CD4-positive, alpha-beta memory T cell (primary cell): Measurements from ENCODE around the gene RGMB. TPM values are rescaled to one million over a fixed set of nuclear protein-coding genes. Genes with fewer than 3 reads are reported as not detected.

Experiments
- CTCF ChIA-PET: fragments of 350-600 bp; sonication (Branson Sonifier 250); formaldehyde crosslinking; loops from one replicate; lab custom pipeline; 2021; ENCODE audit warnings: inconsistent platforms; ENCODE audit not compliant: partially characterized antibody; lab: Charles Lee
- POLR2A ChIA-PET: fragments of 350-600 bp; sonication (Branson Sonifier 250); formaldehyde crosslinking; loops from one replicate; lab custom pipeline; 2021; ENCODE audit not compliant: partially characterized antibody; lab: Charles Lee
- DNase-seq, 5 donors: peaks; one replicate each; pipeline versions ENCODE4 v3.0.0 to v3.0.0-alpha.2; 2020 to 2022; ENCODE audit warnings: mixed read lengths in 1 of 5
- H3K27ac ChIP-seq: one replicate; pipeline ENCODE4 v1.7.0; 2013; ENCODE audit warnings: low read depth, low read length
- H3K27me3 ChIP-seq: 2 replicates; pipeline ENCODE4 v1.7.0; 2013; ENCODE audit warnings: mild to moderate bottlenecking, low read length, moderate library complexity; ENCODE audit not compliant: insufficient read depth
- H3K36me3 ChIP-seq: 2 replicates; pipeline ENCODE4 v1.7.0; 2013; ENCODE audit warnings: mild to moderate bottlenecking, low read length, moderate library complexity; ENCODE audit not compliant: insufficient read depth
- H3K4me1 ChIP-seq: 2 replicates; pipeline ENCODE4 v1.7.0; 2013; ENCODE audit warnings: mild to moderate bottlenecking, low read length, moderate library complexity; ENCODE audit not compliant: insufficient read depth
- H3K4me3 ChIP-seq, 2 donors: one replicate each; pipeline ENCODE4 v1.7.0; 2013; ENCODE audit warnings: low read length in 2 of 2, mild to moderate bottlenecking in 1 of 2
- H3K9me3 ChIP-seq, 2 donors: one replicate each; pipeline ENCODE4 v1.7.0; 2013; ENCODE audit warnings: low read length in 2 of 2, control low read depth in 1 of 2; ENCODE audit not compliant: control insufficient read depth in 1 of 2
- H3K27ac Mint-ChIP-seq, 7 donors: one replicate each; pipeline ENCODE4 v1.8.0; 2020 to 2021; ENCODE audit warnings: mixed read lengths in 7 of 7, mild to moderate bottlenecking in 6 of 7, inconsistent platforms in 3 of 7, moderate library complexity in 3 of 7
- H3K27me3 Mint-ChIP-seq, 2 donors: one replicate each; pipeline ENCODE4 v1.8.0; 2020 to 2021; ENCODE audit warnings: mixed read lengths in 2 of 2
- H3K36me3 Mint-ChIP-seq, 2 donors: one replicate each; pipeline ENCODE4 v1.8.0; 2020 to 2021; ENCODE audit warnings: mixed read lengths in 2 of 2, inconsistent platforms in 1 of 2, mild to moderate bottlenecking in 1 of 2
- H3K4me1 Mint-ChIP-seq, 4 donors: one replicate each; pipeline ENCODE4 v1.8.0; 2020 to 2021; ENCODE audit warnings: mixed read lengths in 4 of 4, mild to moderate bottlenecking in 1 of 4
- H3K4me3 Mint-ChIP-seq, 8 donors: one replicate each; pipeline ENCODE4 v1.8.0; 2020 to 2021; ENCODE audit warnings: mixed read lengths in 8 of 8, mild to moderate bottlenecking in 7 of 8, moderate library complexity in 6 of 8, inconsistent platforms in 3 of 8
- H3K9me3 Mint-ChIP-seq, 8 donors: one replicate each; pipeline ENCODE4 v1.8.0; 2020 to 2021; ENCODE audit warnings: mixed read lengths in 8 of 8, mild to moderate bottlenecking in 5 of 8, inconsistent platforms in 3 of 8, moderate library complexity in 1 of 8
- intact Hi-C: fragments of 100-400 bp; cut with micrococcal nuclease; formaldehyde crosslinking; loops from one replicate; pipeline ENCODE4 v1.15.1; 2023
- polyA plus RNA-seq, 2 donors: library from polyadenylated mRNA; unstranded; fragments of 300-500 nt; fragmentation: Illumina TruSeq; gene quantifications; one replicate each; pipeline ENCODE4 v1.2.3, GENCODE V29; 2021
- total RNA-seq, 2 experiments: library from RNA; stranded (reverse); gene quantifications; one replicate each; pipeline ENCODE4 v1.2.3, GENCODE V29; 2021

RGMB gene
- total and polyA plus RNA-seq, 4 experiments from 2014 or later: 5.4 to 17.0 (median 12.1) TPM

DNA sequence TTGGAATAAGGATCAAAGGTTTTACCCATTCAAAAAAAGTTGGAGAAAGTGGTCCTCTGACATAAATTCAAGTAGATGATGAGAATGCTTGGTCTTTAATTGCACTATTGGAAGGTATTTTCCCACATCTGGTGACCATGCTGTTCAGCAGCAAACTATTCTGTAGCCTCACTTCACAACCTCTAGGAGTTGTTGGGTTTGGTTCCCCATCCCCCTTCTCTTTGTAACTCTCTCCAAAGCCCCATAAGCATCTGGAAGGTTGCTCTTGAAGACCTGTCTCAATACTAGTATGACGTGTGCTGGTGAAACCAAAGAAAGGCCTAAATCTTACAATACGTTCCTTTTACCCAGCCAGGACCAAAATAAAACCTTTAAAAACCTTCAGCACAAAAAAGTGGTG, 8.5 kb downstream of the RGMB start:
- Histone ChIP-seq H3K27me3 (no peaks in the 10 kb centered on the region), H3K9me3 (no peaks in the 10 kb centered on the region), H3K4me1 (no peaks in the 10 kb centered on the region), H3K27ac (no peak overlapping the region), H3K4me3 (no peak overlapping the region), H3K36me3 (no peaks in the 10 kb centered on the region)
- POLR2A ChIA-PET: no interaction called here
- intact Hi-C loops: no loop called here
- H3K4me3 Mint-ChIP-seq: no peak overlapping the region
- no peak for DNase-seq
- CTCF ChIA-PET: interaction anchor here (5.4 kb wide), 1 partner anchor 12 kb away, joined by 51 read pairs; no protein-coding TSS in a partner anchor
- H3K4me1 Mint-ChIP-seq: peaks cover 4 to 56% (median 20%) of the 10 kb centered on the region in 4 donors
- peaks cover 0 to 1% of the 10 kb centered on the region in 2 donors for H3K27me3 Mint-ChIP-seq
- H3K9me3 Mint-ChIP-seq: no peaks in the 10 kb centered on the region
- H3K27ac Mint-ChIP-seq: no peak overlapping the region
- peaks cover 14 to 18% of the 10 kb centered on the region in 2 donors for H3K36me3 Mint-ChIP-seq

DNA sequence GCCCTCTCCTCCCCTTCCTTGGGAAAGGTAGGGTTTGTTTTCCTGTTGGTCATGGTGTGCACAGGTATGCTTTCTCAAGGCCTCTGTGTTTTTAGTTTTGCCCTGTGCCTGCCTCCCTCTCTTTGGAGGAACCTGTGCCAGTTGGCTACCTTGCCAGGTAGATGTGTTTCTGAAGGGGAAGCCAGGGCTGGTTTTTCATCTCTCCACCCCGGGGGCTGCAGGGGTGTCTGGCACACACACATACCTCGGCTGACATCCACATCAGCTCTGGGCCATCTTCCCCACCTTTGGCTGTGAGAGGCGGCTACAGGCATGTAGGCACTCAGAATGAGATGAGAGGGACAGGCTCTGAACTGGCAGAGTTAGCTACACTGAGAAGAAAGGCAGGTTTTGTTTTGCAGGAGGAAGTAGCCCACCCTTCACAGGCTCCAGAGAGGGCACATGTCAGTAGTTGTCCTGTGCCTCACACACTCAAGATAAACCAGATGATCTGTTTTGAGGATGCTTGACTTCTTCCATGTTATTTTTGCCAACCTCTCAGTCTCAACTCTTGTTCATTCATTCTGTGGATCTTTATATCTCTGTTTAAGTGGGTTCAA, 9.7 kb downstream of the RGMB start:
- Mint-ChIP-seq H3K4me3 (no peak overlapping the region), H3K9me3 (no peaks in the 10 kb centered on the region), H3K36me3 (peaks cover 17 to 18% of the 10 kb centered on the region in 2 donors), H3K27me3 (peaks cover 0 to 1% of the 10 kb centered on the region in 2 donors), H3K27ac (no peak overlapping the region), H3K4me1 (peaks cover 4 to 52% (median 19%) of the 10 kb centered on the region in 4 donors)
- no peaks in the 10 kb centered on the region for H3K36me3 ChIP-seq
- no peaks in the 10 kb centered on the region for H3K9me3 ChIP-seq
- H3K27me3 ChIP-seq: no peaks in the 10 kb centered on the region
- H3K4me3 ChIP-seq: no peak overlapping the region
- ChIA-PET CTCF (interaction anchor here (5.4 kb wide), 1 partner anchor 13 kb away, joined by 51 read pairs; no protein-coding TSS in a partner anchor), POLR2A (no interaction called here)
- intact Hi-C loops: no loop called here
- H3K4me1 ChIP-seq: no peaks in the 10 kb centered on the region
- DNase-seq: no peak
- no peak overlapping the region for H3K27ac ChIP-seq

DNA sequence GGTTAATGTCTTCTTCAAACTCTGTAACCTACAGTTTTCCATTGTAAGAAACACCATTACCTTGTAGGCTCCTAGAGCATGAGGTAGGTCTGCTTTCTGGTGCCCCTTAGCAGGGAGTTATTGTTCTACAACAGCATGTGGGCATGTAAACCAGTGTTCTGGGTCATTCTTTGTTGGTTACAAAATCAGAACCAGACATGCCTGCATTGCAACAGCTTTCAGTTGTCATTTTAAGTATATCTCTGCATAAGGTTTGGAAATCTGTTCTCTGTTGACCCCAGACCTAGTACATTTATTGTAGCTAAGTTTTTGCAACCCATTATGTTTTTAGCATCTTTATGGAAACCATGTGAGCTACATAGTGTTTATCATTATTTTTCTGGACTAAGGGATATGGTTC, 10.9 kb downstream of the RGMB start:
- no peak for DNase-seq
- POLR2A ChIA-PET: no interaction called here
- H3K4me1 Mint-ChIP-seq: peaks cover 4 to 55% (median 20%) of the 10 kb centered on the region in 4 donors
- peaks cover 0 to 1% of the 10 kb centered on the region in 2 donors for H3K27me3 Mint-ChIP-seq
- H3K4me3 Mint-ChIP-seq: peak overlapping the region in 1 of 8 donors; percentile 2
- CTCF ChIA-PET: interaction anchor here (1.0 to 5.4 kb wide), 2 partner anchors 10 to 14 kb away, joined by 3 to 51 read pairs; no protein-coding TSS in a partner anchor
- H3K36me3 ChIP-seq: no peaks in the 10 kb centered on the region
- H3K4me3 ChIP-seq: no peak overlapping the region
- H3K36me3 Mint-ChIP-seq: peaks cover 17 to 18% of the 10 kb centered on the region in 2 donors
- no peaks in the 10 kb centered on the region for H3K9me3 ChIP-seq
- no peak overlapping the region for H3K27ac ChIP-seq
- H3K9me3 Mint-ChIP-seq: no peaks in the 10 kb centered on the region
- H3K4me1 ChIP-seq: no peaks in the 10 kb centered on the region
- intact Hi-C loops: no loop called here
- H3K27me3 ChIP-seq: no peaks in the 10 kb centered on the region
- H3K27ac Mint-ChIP-seq: no peak overlapping the region

DNA sequence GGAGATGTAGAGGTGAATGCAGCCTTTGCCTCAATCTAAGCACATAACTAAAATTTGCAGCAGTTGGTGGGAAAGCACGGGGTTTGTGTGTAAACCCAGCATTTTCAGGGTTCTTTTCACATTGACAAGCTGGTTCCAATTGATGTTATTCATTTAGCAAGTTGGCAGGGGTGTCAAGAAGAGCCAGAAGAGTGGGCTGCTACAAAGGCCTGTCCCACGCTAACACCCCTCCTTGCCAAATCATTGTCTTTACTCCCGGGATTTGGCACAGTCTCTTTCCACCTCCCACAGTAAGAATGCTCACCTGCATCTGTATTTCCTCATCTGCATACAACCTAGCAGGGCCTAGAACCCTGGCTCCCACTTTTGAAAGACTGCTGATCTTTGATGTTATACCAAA, 11.8 kb downstream of the RGMB start:
- Histone ChIP-seq H3K27ac (no peak overlapping the region), H3K9me3 (no peaks in the 10 kb centered on the region), H3K27me3 (no peaks in the 10 kb centered on the region), H3K4me1 (no peaks in the 10 kb centered on the region), H3K4me3 (no peak overlapping the region), H3K36me3 (no peaks in the 10 kb centered on the region)
- CTCF ChIA-PET: interaction anchor here (0.9 to 5.4 kb wide), 5 partner anchors 9 to 1554 kb away, joined by 3 to 51 read pairs (median 7); no protein-coding TSS in a partner anchor
- Mint-ChIP-seq H3K4me1 (peaks cover 4 to 53% (median 21%) of the 10 kb centered on the region in 4 donors), H3K9me3 (no peaks in the 10 kb centered on the region), H3K4me3 (no peak overlapping the region), H3K36me3 (peaks cover 15 to 17% of the 10 kb centered on the region in 2 donors), H3K27ac (peak overlapping the region in 1 of 7 donors; percentile 27), H3K27me3 (peaks cover 0 to 1% of the 10 kb centered on the region in 2 donors)
- intact Hi-C loops: no loop called here
- POLR2A ChIA-PET: no interaction called here
- DNase-seq: no peak

DNA sequence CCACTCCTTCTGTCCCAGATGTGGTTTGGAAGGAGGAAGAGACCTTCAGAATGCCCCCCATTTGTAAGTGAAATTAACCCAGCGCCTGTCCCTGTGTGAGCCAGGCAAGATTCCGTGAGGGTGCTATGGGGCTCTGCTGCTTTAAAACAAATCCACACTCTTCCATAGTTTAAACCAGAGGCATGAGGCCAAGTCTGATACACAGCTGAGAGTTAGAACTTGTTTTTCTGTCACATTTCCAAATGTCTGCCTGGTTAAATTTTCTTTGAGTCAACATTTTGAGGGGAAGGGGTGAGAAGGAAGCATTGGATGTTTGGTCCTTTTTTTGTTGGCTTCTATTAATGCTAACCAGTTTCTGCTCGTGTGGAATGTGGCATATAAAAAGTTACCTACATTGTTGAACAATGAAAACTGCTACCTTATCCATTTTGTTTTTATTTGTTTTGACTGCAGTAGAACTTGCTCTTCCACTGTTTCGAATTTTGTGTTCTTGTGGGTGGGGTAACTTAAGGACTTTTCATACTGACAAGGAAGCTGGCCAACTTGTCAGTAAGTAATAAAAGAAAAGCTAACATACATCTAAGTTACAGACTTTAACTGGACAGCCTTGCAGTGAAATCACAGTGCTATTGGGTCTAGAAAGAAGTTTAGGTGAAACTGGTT, 12.9 kb downstream of the RGMB start:
- peak overlapping the region in 1 of 7 donors; percentile 71 for H3K27ac Mint-ChIP-seq
- H3K27ac ChIP-seq: no peak overlapping the region
- peaks cover 9 to 11% of the 10 kb centered on the region in 2 donors for H3K36me3 Mint-ChIP-seq
- H3K4me1 Mint-ChIP-seq: peaks cover 4 to 53% (median 21%) of the 10 kb centered on the region in 4 donors
- peaks cover 0 to 1% of the 10 kb centered on the region in 2 donors for H3K27me3 Mint-ChIP-seq
- CTCF ChIA-PET: interaction anchor here (0.9 to 5.4 kb wide), 4 partner anchors 9 to 1555 kb away, joined by 4 to 51 read pairs (median 10); no protein-coding TSS in a partner anchor
- H3K9me3 Mint-ChIP-seq: no peaks in the 10 kb centered on the region
- H3K4me1 ChIP-seq: no peaks in the 10 kb centered on the region
- H3K36me3 ChIP-seq: no peaks in the 10 kb centered on the region
- H3K9me3 ChIP-seq: no peaks in the 10 kb centered on the region
- POLR2A ChIA-PET: no interaction called here
- DNase-seq: no peak
- no peak overlapping the region for H3K4me3 Mint-ChIP-seq
- H3K4me3 ChIP-seq: no peak overlapping the region
- H3K27me3 ChIP-seq: no peaks in the 10 kb centered on the region
- intact Hi-C loops: no loop called here

DNA sequence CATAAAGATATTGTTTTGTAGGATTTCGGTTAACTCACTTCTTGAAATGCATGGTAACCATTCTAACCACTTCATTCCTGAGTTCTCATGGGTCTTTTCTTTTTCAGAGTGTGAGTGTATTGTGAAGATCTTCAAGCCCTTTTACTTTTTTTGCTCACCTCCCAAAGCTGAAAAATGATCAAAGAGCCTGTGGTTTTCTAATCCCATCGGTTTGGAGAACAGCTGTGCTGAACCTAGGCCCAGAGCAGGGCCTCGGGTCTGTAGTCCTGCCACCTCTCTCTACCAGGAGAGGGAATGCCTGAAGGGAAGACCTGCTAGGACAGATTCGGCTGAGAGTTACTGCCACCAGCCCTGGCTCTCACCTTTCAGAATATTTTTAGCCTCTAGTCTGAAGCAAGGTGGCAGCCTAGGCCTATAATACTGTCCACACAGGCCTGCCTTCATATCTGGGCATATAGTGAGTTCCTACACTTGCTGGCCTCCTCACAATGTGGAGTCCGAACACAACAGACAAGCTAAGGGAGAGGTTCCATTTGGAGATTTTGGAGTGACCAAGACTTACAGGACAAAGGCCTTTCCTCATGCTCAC, 13.8 kb downstream of the RGMB start:
- H3K4me3 Mint-ChIP-seq: no peak overlapping the region
- no peak overlapping the region for H3K4me3 ChIP-seq

DNA sequence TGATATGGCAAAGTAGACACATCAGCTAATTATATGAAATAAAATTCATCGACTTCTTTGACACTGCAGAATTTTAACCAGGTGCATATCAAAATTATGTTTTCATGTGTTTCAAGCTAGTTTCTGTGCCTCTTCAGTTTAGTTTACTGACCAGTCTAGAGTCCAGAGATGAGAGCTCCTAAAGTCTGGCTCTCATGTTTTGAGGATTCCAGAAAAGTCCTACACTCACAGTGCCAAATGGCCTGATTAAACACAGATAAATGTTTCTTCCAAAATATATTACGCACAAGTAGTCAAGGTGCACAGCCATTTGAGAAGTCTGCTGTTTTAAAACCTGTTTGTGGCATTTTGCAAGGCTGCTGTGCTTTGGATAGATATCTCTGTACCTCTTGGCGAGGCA, 15.6 kb downstream of the RGMB start:
- Mint-ChIP-seq H3K4me1 (peaks cover 4 to 39% (median 20%) of the 10 kb centered on the region in 4 donors), H3K27ac (peak overlapping the region in 1 of 7 donors; percentile 75)

More for the DNA sequence above, 13.8 kb downstream of the RGMB start:
- Mint-ChIP-seq H3K27me3 (no peaks in the 10 kb centered on the region), H3K36me3 (peaks cover 6 to 11% of the 10 kb centered on the region in 2 donors), H3K9me3 (no peaks in the 10 kb centered on the region), H3K27ac (peak overlapping the region in 1 of 7 donors; percentile 50), H3K4me1 (peaks cover 4 to 53% (median 22%) of the 10 kb centered on the region in 4 donors)
- POLR2A ChIA-PET: no interaction called here
- Histone ChIP-seq H3K4me1 (no peaks in the 10 kb centered on the region), H3K27me3 (no peaks in the 10 kb centered on the region), H3K36me3 (no peaks in the 10 kb centered on the region), H3K9me3 (no peaks in the 10 kb centered on the region), H3K27ac (no peak overlapping the region)
- CTCF ChIA-PET: interaction anchor here (1.2 to 5.4 kb wide), 4 partner anchors 9 to 1556 kb away, joined by 4 to 51 read pairs (median 10); no protein-coding TSS in a partner anchor
- DNase-seq: no peak
- intact Hi-C loops: no loop called here

More for the DNA sequence above, 15.6 kb downstream of the RGMB start:
- H3K9me3 Mint-ChIP-seq: no peaks in the 10 kb centered on the region
- DNase-seq: no peak
- no peak overlapping the region for H3K4me3 ChIP-seq
- no peaks in the 10 kb centered on the region for H3K36me3 ChIP-seq
- peaks cover 4 to 10% of the 10 kb centered on the region in 2 donors for H3K36me3 Mint-ChIP-seq
- H3K4me1 ChIP-seq: no peaks in the 10 kb centered on the region
- CTCF ChIA-PET: interaction anchor here (1.1 to 1.5 kb wide), 3 partner anchors 10 to 56 kb away, joined by 3 to 4 read pairs (median 3); no protein-coding TSS in a partner anchor
- H3K27me3 ChIP-seq: no peaks in the 10 kb centered on the region
- no peak overlapping the region for H3K27ac ChIP-seq
- H3K27me3 Mint-ChIP-seq: no peaks in the 10 kb centered on the region
- H3K9me3 ChIP-seq: no peaks in the 10 kb centered on the region
- POLR2A ChIA-PET: no interaction called here
- no peak overlapping the region for H3K4me3 Mint-ChIP-seq
- intact Hi-C loops: no loop called here
